ENCODE data around the gene TCF7L2.

DNA sequence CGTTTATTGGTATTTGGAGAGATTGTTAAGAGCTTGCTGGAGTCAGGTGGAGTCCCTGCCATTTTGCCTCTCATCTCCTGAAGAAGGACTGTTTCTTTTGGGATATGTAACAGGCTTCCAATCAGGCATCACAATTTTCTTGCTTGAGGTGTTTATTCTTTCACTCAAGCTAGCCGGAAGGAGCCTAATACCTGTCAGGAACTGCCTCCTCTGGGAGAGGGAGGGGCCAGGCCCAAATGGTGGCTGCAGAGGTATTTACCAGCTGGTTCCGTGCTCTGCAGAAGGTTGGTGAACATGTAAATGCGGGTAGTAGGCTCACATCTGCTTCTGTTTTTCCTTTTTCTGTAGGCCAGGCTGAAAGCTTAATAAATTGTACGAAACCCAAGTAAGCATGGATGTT lies 114.0 kb downstream of the TCF7L2 start:
- TF ChIP-seq, protein P1, sequence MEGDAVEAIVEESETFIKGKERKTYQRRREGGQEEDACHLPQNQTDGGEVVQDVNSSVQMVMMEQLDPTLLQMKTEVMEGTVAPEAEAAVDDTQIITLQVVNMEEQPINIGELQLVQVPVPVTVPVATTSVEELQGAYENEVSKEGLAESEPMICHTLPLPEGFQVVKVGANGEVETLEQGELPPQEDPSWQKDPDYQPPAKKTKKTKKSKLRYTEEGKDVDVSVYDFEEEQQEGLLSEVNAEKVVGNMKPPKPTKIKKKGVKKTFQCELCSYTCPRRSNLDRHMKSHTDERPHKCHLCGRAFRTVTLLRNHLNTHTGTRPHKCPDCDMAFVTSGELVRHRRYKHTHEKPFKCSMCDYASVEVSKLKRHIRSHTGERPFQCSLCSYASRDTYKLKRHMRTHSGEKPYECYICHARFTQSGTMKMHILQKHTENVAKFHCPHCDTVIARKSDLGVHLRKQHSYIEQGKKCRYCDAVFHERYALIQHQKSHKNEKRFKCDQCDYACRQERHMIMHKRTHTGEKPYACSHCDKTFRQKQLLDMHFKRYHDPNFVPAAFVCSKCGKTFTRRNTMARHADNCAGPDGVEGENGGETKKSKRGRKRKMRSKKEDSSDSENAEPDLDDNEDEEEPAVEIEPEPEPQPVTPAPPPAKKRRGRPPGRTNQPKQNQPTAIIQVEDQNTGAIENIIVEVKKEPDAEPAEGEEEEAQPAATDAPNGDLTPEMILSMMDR (IDR thresholded peaks at IDR 0.05) = no peak
- TF ChIP-seq POLR2A (IDR thresholded peaks at IDR 0.05) = no peak
